ENCODE results near the gene FXYD4. TPM values are rescaled to one million over a fixed set of nuclear protein-coding genes. Genes with fewer than 3 reads are reported as not detected.

FXYD4 gene
- total and polyA plus RNA-seq, 2 of the 8 experiments (the other 6 are each of a cell fraction or from before 2014, with no cell fraction given): not detected

- no peaks in the 10 kb centered on the region for H3K27me3 ChIP-seq (replicated peaks in 1 of 4; ENCODE audit: control insufficient read depth in 3 of 4, extremely low read depth in 1 of 4, insufficient read depth in 3 of 4, low read length in 3 of 4)
- no peaks in the 10 kb centered on the region for H3K79me1 ChIP-seq (ENCODE audit: low read depth, low read length)
- FAIRE-seq: no peak
- no peak overlapping the region for H3K4ac ChIP-seq (replicated peaks; ENCODE audit: insufficient read length, low read depth, low read length)
- H3K23me2 ChIP-seq (ENCODE audit: low read depth, low read length): no peaks in the 10 kb centered on the region
- no peak overlapping the region for H3K56ac ChIP-seq (replicated peaks; ENCODE audit: insufficient read length, low read depth, low read length)
- H3K23ac ChIP-seq (ENCODE audit: insufficient read length): no peak overlapping the region
- H3K4me2 ChIP-seq (ENCODE audit: insufficient read depth in 1 of 2, low read depth in 2 of 2, low read length in 2 of 2): no peak overlapping the region; a peak in 1 of 4 replicates
- no peak overlapping the region for H3K9ac ChIP-seq (replicated peaks in 1 of 4; ENCODE audit: extremely low read depth in 1 of 4, low read depth in 3 of 4, low read length in 3 of 4)
- H3K9me3 ChIP-seq (ENCODE audit: insufficient read depth in 2 of 2, low read depth in 1 of 2, low read length in 1 of 2): no peaks in the 10 kb centered on the region
- no peak overlapping the region for H3K18ac ChIP-seq (ENCODE audit: extremely low read depth, low read length)
- no peak overlapping the region for H2AK5ac ChIP-seq (ENCODE audit: low read depth, low read length)
- H4K5ac ChIP-seq (ENCODE audit: insufficient read length, low read depth, low read length): no peak overlapping the region
- no peak for TF ChIP-seq TCF12 (IDR thresholded peaks at IDR 0.05; ENCODE audit: low read depth, low read length)
- no peak for TF ChIP-seq SIRT6 (IDR thresholded peaks at IDR 0.05; ENCODE audit: low read length)
- TF ChIP-seq HDAC2 (IDR thresholded peaks at IDR 0.05; ENCODE audit: borderline replicate concordance in 1 of 2, low read depth in 2 of 2, low read length in 2 of 2): no peak
- TF ChIP-seq CHD1 (IDR thresholded peaks at IDR 0.05; ENCODE audit: low read depth, low read length): no peak
- TF ChIP-seq ZNF274 (IDR thresholded peaks at IDR 0.05; ENCODE audit: borderline replicate concordance, extremely low read depth, low read length): no peak
- TF ChIP-seq EP300 (IDR thresholded peaks at IDR 0.05; ENCODE audit: borderline replicate concordance in 1 of 2, low read depth in 2 of 2, low read length in 2 of 2): no peak
- TF ChIP-seq SRF (IDR thresholded peaks at IDR 0.05; ENCODE audit: low read depth, low read length): no peak
- TF ChIP-seq SP4 (IDR thresholded peaks at IDR 0.05; ENCODE audit: low read length): no peak
- no peak for TF ChIP-seq JUN (IDR thresholded peaks at IDR 0.05; ENCODE audit: low read depth, low read length)
- TF ChIP-seq TAF7 (optimal IDR thresholded peaks at IDR 0.05; ENCODE audit: borderline replicate concordance, low read depth, low read length): no peak
- no peak for TF ChIP-seq CHD2 (IDR thresholded peaks at IDR 0.05; ENCODE audit: low read length)
- no peak for TF ChIP-seq SP1 (IDR thresholded peaks at IDR 0.05; ENCODE audit: low read depth, low read length)
- no peak for TF ChIP-seq POLR2A (IDR thresholded peaks at IDR 0.05; ENCODE audit: control extremely low read depth in 1 of 2, low read depth in 2 of 2, low read length in 2 of 2)
- TF ChIP-seq SAP30 (IDR thresholded peaks at IDR 0.05; ENCODE audit: insufficient read depth, insufficient replicate concordance, low read length): no peak
- no peak overlapping the region for H2BK5ac ChIP-seq (ENCODE audit: low read depth, low read length)
- peaks cover 0 to 12% (median 6%) of the 10 kb centered on the region in 4 experiments; a peak in 4 of 7 replicates for H3K4me1 ChIP-seq (replicated peaks in 1 of 4; ENCODE audit: control insufficient read depth in 3 of 4, insufficient read depth in 4 of 4, low read length in 3 of 4)
- H2BK12ac ChIP-seq (ENCODE audit: low read depth, low read length): no peak overlapping the region
- H4K8ac ChIP-seq (ENCODE audit: extremely low read depth, insufficient read depth, low read length): no peak overlapping the region
- WGBS, 2 experiments (ENCODE audit: extremely low coverage in 1 of 2, insufficient coverage in 1 of 2, insufficient read length in 1 of 2, insufficient replicate concordance in 2 of 2, low coverage in 1 of 2, low lambda C conversion rate in 2 of 2, missing lambda C conversion rate in 1 of 2): 88% methylated on average over 4 of the region's 4 CpGs; no CpG with 5 or more reads in 1 of the 2 experiments
- no peak overlapping the region for H3K27ac ChIP-seq (ENCODE audit: low read depth, low read length)
- no peak overlapping the region for H2BK20ac ChIP-seq (ENCODE audit: low read length)
- no peak overlapping the region for H2AFZ ChIP-seq (ENCODE audit: low read length)
- H2BK15ac ChIP-seq (ENCODE audit: low read length): no peak overlapping the region
- no peaks in the 10 kb centered on the region for H3K36me3 ChIP-seq (ENCODE audit: control insufficient read depth in 2 of 4, insufficient read depth in 4 of 4, low read length in 3 of 4)
- H3K14ac ChIP-seq (ENCODE audit: insufficient read length): no peak overlapping the region
- POLR2A ChIA-PET (ENCODE audit: partially characterized antibody): interaction anchor here (2.1 kb wide), 1 partner anchor 52 kb away, joined by 6 read pairs; no protein-coding TSS in a partner anchor
- no peak for DNase-seq (ENCODE audit: low read depth in 1 of 2, low spot score in 2 of 2)
- no peak overlapping the region for H3K4me3 ChIP-seq (ENCODE audit: extremely low read depth in 1 of 4, insufficient read depth in 2 of 4, low read depth in 3 of 4, low read length in 4 of 4)
- CTCF ChIA-PET (ENCODE audit: partially characterized antibody): interaction anchor here (0.8 to 5.3 kb wide), 7 partner anchors 15 to 151 kb away, joined by 3 to 29 read pairs (median 3); partner anchors contain the start of gene FXYD4
- H4K20me1 ChIP-seq (replicated peaks in 1 of 2; ENCODE audit: control insufficient read depth in 1 of 2, insufficient read depth in 2 of 2, low read length in 2 of 2): no peaks in the 10 kb centered on the region
- no peak overlapping the region for H2BK120ac ChIP-seq (replicated peaks; ENCODE audit: low read depth, low read length)
- no peaks in the 10 kb centered on the region for H3K79me2 ChIP-seq (ENCODE audit: control insufficient read depth in 1 of 2, insufficient read depth in 2 of 2, low read length in 2 of 2)
- H4K91ac ChIP-seq (replicated peaks; ENCODE audit: insufficient read length, low read length): no peak overlapping the region
These were observed 15.6 kb upstream of the FXYD4 start for GRCh38 chr10:43355749-43356371.

Measured in H1 (cell line).